HCT116 (cell line): ENCODE results near the gene RYR2.

Experiments used
- CTCF ChIP-seq, 3 experiments: fragments of 200-600 bp in 1 of 3; sonication (generic) in 1 of 3; IDR thresholded peaks in 2 of 3; conservative IDR thresholded peaks in 1 of 3; 2 replicates each; pipeline ENCODE4 v1.5.1; 2012 to 2017; ENCODE audit warnings: low read depth in 2 of 3, low read length in 2 of 3, antibody characterized with exemption in 1 of 3, borderline replicate concordance in 1 of 3, control low read depth in 1 of 3, mild to moderate bottlenecking in 1 of 3, mixed read lengths in 1 of 3, mixed run types in 1 of 3, moderate library complexity in 1 of 3; ENCODE audit not compliant: insufficient read depth in 1 of 3
- EZH2 ChIP-seq: fragments of 200-600 bp; sonication (generic); IDR thresholded peaks from 2 replicates; pipeline ENCODE4 v1.6.1; 2017; ENCODE audit warnings: antibody characterized with exemption, mixed run types
- EZH2phosphoT487 ChIP-seq: fragments of 200-600 bp; IDR thresholded peaks from 2 replicates; pipeline ENCODE4 v1.6.1; 2018; ENCODE audit warnings: antibody characterized with exemption, borderline replicate concordance
- RAD21 ChIP-seq: IDR thresholded peaks from 2 replicates; pipeline ENCODE4 v1.6.1; 2012; ENCODE audit warnings: low read depth, mild to moderate bottlenecking
- SP1 ChIP-seq: IDR thresholded peaks from 2 replicates; pipeline ENCODE4 v1.6.1; 2012; ENCODE audit warnings: low read depth

GRCh38 chr1:237640011-237640671, 598.2 kb downstream of the RYR2 start:
- TF ChIP-seq EZH2phosphoT487 (no peak), CTCF (IDR thresholded peaks at IDR 0.05 in 2 of 3, conservative IDR thresholded peaks at IDR 0.05 in 1 of 3; ENCODE audit: borderline replicate concordance in 1 of 3, insufficient read depth in 1 of 3, low read depth in 2 of 3, low read length in 2 of 3) (no peak), SP1 (no peak), EZH2 (no peak), RAD21 (no peak)
